ENCODE measurements around the gene RNF167. TPM values are rescaled to one million over a fixed set of nuclear protein-coding genes. Genes with fewer than 3 reads are reported as not detected.

RNF167 gene
- total RNA-seq, 1 donor from 2014 or later = 106 TPM

- DNase-seq (ENCODE audit: low spot score, unreplicated experiment) = no peak
- H3K9me3 Mint-ChIP-seq (ENCODE audit: low read depth) = no peaks in the 10 kb centered on the region
- no peak overlapping the region for H3K4me3 Mint-ChIP-seq (ENCODE audit: low read depth)
- H3K27ac Mint-ChIP-seq = no peak overlapping the region
- TF ChIP-seq, protein P1, sequence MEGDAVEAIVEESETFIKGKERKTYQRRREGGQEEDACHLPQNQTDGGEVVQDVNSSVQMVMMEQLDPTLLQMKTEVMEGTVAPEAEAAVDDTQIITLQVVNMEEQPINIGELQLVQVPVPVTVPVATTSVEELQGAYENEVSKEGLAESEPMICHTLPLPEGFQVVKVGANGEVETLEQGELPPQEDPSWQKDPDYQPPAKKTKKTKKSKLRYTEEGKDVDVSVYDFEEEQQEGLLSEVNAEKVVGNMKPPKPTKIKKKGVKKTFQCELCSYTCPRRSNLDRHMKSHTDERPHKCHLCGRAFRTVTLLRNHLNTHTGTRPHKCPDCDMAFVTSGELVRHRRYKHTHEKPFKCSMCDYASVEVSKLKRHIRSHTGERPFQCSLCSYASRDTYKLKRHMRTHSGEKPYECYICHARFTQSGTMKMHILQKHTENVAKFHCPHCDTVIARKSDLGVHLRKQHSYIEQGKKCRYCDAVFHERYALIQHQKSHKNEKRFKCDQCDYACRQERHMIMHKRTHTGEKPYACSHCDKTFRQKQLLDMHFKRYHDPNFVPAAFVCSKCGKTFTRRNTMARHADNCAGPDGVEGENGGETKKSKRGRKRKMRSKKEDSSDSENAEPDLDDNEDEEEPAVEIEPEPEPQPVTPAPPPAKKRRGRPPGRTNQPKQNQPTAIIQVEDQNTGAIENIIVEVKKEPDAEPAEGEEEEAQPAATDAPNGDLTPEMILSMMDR (IDR thresholded peaks at IDR 0.05; ENCODE audit: unreplicated experiment) = no peak
- H3K4me1 Mint-ChIP-seq (ENCODE audit: low read depth) = no peaks in the 10 kb centered on the region
- peaks cover 3% of the 10 kb centered on the region for H3K36me3 Mint-ChIP-seq (ENCODE audit: insufficient read depth)
- H3K27me3 Mint-ChIP-seq = no peaks in the 10 kb centered on the region
Observed at GRCh38 chr17:4932756-4933155, 7.3 kb upstream of the RNF167 start.

GRCh38 chr17:4933646-4934045 lies 6.4 kb upstream of the RNF167 start:
- H3K4me3 Mint-ChIP-seq (ENCODE audit: low read depth) = no peak overlapping the region
- no peaks in the 10 kb centered on the region for H3K9me3 Mint-ChIP-seq (ENCODE audit: low read depth)
- no peak for DNase-seq (ENCODE audit: low spot score, unreplicated experiment)
- peaks cover 4% of the 10 kb centered on the region for H3K4me1 Mint-ChIP-seq (ENCODE audit: low read depth)
- no peaks in the 10 kb centered on the region for H3K27me3 Mint-ChIP-seq
- H3K36me3 Mint-ChIP-seq (ENCODE audit: insufficient read depth) = peaks cover 4% of the 10 kb centered on the region
- H3K27ac Mint-ChIP-seq = no peak overlapping the region
- TF ChIP-seq, protein P1 (IDR thresholded peaks at IDR 0.05; ENCODE audit: unreplicated experiment) = no peak

DNA sequence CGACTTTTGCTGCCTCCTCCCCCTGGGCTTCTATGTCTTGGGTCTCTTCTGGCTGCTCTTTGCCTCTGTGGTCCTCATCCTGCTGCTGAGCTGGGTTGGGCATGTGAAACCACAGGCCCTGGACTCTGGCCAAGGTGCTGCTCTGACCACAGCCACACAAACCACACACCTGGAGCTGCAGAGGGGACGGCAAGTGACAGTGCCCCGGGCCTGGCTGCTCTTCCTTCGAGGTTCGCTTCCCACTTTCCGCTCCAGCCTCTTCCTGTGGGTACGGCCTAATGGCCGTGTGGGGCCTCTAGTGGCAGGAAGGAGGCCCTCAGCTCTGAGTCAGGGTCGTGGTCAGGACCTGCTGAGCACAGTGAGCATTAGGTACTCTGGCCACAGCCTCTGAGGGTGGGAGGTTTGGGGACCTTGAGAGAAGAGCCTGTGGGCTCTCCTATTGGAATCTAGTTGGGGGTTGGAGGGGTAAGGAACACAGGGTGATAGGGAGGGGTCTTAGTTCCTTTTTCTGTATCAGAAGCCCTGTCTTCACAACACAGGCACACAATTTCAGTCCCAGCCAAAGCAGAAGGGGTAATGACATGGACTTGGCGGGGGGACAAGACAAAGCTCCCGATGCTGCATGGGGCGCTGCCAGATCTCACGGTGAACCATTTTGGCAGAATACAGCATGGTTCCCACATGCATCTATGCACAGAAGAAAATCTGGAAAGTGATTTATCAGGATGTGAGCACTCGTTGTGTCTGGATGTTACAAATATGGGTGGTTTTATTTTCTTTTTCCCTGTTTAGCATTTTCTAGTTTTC lies 5.7 kb upstream of the RNF167 start:
- H3K4me3 Mint-ChIP-seq (ENCODE audit: low read depth) = no peak overlapping the region
- H3K27me3 Mint-ChIP-seq = no peaks in the 10 kb centered on the region
- TF ChIP-seq, protein P1 (IDR thresholded peaks at IDR 0.05; ENCODE audit: unreplicated experiment) = peak; percentile 38
- no peaks in the 10 kb centered on the region for H3K9me3 Mint-ChIP-seq (ENCODE audit: low read depth)
- peaks cover 9% of the 10 kb centered on the region for H3K4me1 Mint-ChIP-seq (ENCODE audit: low read depth)
- H3K27ac Mint-ChIP-seq = peak overlapping the region; percentile 81
- peaks cover 4% of the 10 kb centered on the region for H3K36me3 Mint-ChIP-seq (ENCODE audit: insufficient read depth)
- DNase-seq (ENCODE audit: low spot score, unreplicated experiment) = no peak

DNA sequence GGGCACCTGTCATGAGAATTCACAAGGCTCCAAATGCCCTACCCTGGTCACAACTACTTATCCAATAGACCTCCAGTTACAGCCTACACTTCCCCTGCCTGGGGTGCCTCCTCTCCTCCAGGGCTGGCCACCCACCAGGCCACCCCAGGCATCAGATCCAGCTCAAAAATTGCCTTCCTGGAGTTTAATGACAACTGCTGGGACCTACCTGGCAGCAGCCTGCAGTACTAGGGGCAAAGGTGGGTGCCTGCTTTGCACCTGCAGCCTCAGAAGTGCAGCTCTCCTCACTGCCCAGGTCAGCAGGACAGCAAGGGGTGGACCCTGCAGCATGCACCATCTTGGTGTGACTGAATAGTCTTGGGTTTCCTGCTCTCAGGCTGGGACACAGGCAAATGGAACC lies 4.4 kb upstream of the RNF167 start:
- Mint-ChIP-seq H3K27ac (no peak overlapping the region), H3K36me3 (ENCODE audit: insufficient read depth) (peaks cover 4% of the 10 kb centered on the region), H3K4me1 (ENCODE audit: low read depth) (peaks cover 9% of the 10 kb centered on the region), H3K4me3 (ENCODE audit: low read depth) (no peak overlapping the region), H3K27me3 (no peaks in the 10 kb centered on the region), H3K9me3 (ENCODE audit: low read depth) (no peaks in the 10 kb centered on the region)
- DNase-seq (ENCODE audit: low spot score, unreplicated experiment) = no peak
- TF ChIP-seq, protein P1 (IDR thresholded peaks at IDR 0.05; ENCODE audit: unreplicated experiment) = no peak

GRCh38 chr17:4936436-4936835 lies 3.6 kb upstream of the RNF167 start:
- Mint-ChIP-seq H3K36me3 (ENCODE audit: insufficient read depth) (peaks cover 5% of the 10 kb centered on the region), H3K27ac (no peak overlapping the region), H3K9me3 (ENCODE audit: low read depth) (no peaks in the 10 kb centered on the region), H3K4me1 (ENCODE audit: low read depth) (peaks cover 16% of the 10 kb centered on the region), H3K4me3 (ENCODE audit: low read depth) (no peak overlapping the region), H3K27me3 (no peaks in the 10 kb centered on the region)
- TF ChIP-seq, protein P1 (IDR thresholded peaks at IDR 0.05; ENCODE audit: unreplicated experiment) = no peak
- DNase-seq (ENCODE audit: low spot score, unreplicated experiment) = no peak

Data from progenitor cell of endocrine pancreas (in vitro differentiated cells).